Tibial nerve (tissue), 4 donors: ENCODE results near the gene DIP2A. TPM values are rescaled to one million over a fixed set of nuclear protein-coding genes. Genes with fewer than 3 reads are reported as not detected.

Source experiments
- DNase-seq, 2 donors: peaks; one replicate each; pipeline ENCODE4 v3.0.0-alpha.2; 2019; ENCODE audit warnings: low spot score in 2 of 2
- H3K27ac ChIP-seq, 4 donors: fragments of 200-600 bp; sonication (generic) in 3 of 4; one replicate each; pipeline ENCODE4 v1.5.1; 2017 to 2019; ENCODE audit warnings: mild to moderate bottlenecking in 1 of 4
- H3K27me3 ChIP-seq, 2 donors: fragments of 200-600 bp; sonication (generic) in 1 of 2; one replicate each; pipeline versions ENCODE4 v1.5.1 to v1.6.0; 2017 to 2019
- H3K36me3 ChIP-seq, 3 donors: fragments of 200-600 bp; sonication (generic); one replicate each; pipeline ENCODE4 v1.5.1; 2018 to 2019
- H3K4me1 ChIP-seq, 4 donors: fragments of 200-600 bp; sonication (generic) in 3 of 4; one replicate each; pipeline ENCODE4 v1.5.1; 2017 to 2019
- H3K4me3 ChIP-seq, 4 donors: fragments of 200-600 bp; sonication (generic) in 3 of 4; one replicate each; pipeline ENCODE4 v1.5.1; 2017 to 2019; ENCODE audit warnings: mild to moderate bottlenecking in 1 of 4, moderate library complexity in 1 of 4
- H3K9me3 ChIP-seq, 4 donors: fragments of 200-600 bp; sonication (generic) in 3 of 4; one replicate each; pipeline ENCODE4 v1.5.1; 2017 to 2019
- CTCF ChIP-seq, 5 experiments: fragments of 200-600 bp in 3 of 5; fragments of 450-650 bp in 2 of 5; sonication (generic) in 3 of 5; IDR thresholded peaks; one replicate each; pipeline ENCODE4 v1.5.1; 2016 to 2019; ENCODE audit warnings: antibody characterized with exemption in 5 of 5, mild to moderate bottlenecking in 3 of 5, moderate library complexity in 2 of 5
- EP300 ChIP-seq, 2 donors: sonication (generic); formaldehyde crosslinking; IDR thresholded peaks; one replicate each; pipeline ENCODE4 v1.6.1; 2017; ENCODE audit warnings: antibody characterized with exemption in 2 of 2, mild to moderate bottlenecking in 1 of 2
- POLR2A ChIP-seq, 2 donors: fragments of 450-650 bp; IDR thresholded peaks; one replicate each; pipeline ENCODE4 v1.6.1; 2017; ENCODE audit warnings: antibody characterized with exemption in 2 of 2, mild to moderate bottlenecking in 2 of 2, moderate library complexity in 2 of 2
- WGBS, 2 donors: methylation state at CpG; one replicate each; pipeline ENCODE4 v1.1.5; 2018; 5-methylcytosine and 5-hydroxymethylcytosine counted together
- total RNA-seq, 4 donors: library from RNA; depleted of rRNA; stranded (reverse); fragments of >200 nt; gene quantifications; one replicate each; pipeline ENCODE4 v1.1.0, GENCODE V29; 2016

The DIP2A gene
- total RNA-seq, 4 donors from 2014 or later, result 55.5 to 67.2 (median 59.8) TPM

- TF ChIP-seq CTCF (IDR thresholded peaks at IDR 0.05) (no peak), EP300 (IDR thresholded peaks at IDR 0.05) (no peak), POLR2A (IDR thresholded peaks at IDR 0.05) (no peak)
- Histone ChIP-seq H3K4me3 (no peak overlapping the region), H3K36me3 (peaks cover 0 to 22% (median 0%) of the 10 kb centered on the region in 3 donors), H3K27me3 (no peaks in the 10 kb centered on the region), H3K4me1 (no peaks in the 10 kb centered on the region), H3K9me3 (peaks cover 0 to 42% (median 5%) of the 10 kb centered on the region in 4 donors), H3K27ac (no peak overlapping the region)
- WGBS, 2 donors, result 82 to 85% methylated on average over 7 of the region's 7 CpGs
- no peak for DNase-seq
Observed at GRCh38 chr21:46585191-46585953, 126.7 kb downstream of the DIP2A start.

- Histone ChIP-seq H3K4me1 (peaks cover 0 to 31% (median 0%) of the 10 kb centered on the region in 4 donors), H3K27me3 (no peaks in the 10 kb centered on the region), H3K27ac (no peak overlapping the region), H3K9me3 (peaks cover 0 to 27% (median 1%) of the 10 kb centered on the region in 4 donors), H3K36me3 (peaks cover 0 to 9% (median 0%) of the 10 kb centered on the region in 3 donors), H3K4me3 (no peak overlapping the region)
- DNase-seq, result no peak
- 79 to 92% methylated on average over 8 of the region's 8 CpGs for WGBS, 2 donors
- TF ChIP-seq CTCF (IDR thresholded peaks at IDR 0.05) (no peak), POLR2A (IDR thresholded peaks at IDR 0.05) (no peak), EP300 (IDR thresholded peaks at IDR 0.05) (no peak)
Observed at GRCh38 chr21:46594276-46594675, 135.6 kb downstream of the DIP2A start.

- Histone ChIP-seq H3K9me3 (peaks cover 0 to 17% (median 0%) of the 10 kb centered on the region in 4 donors), H3K36me3 (peaks cover 0 to 12% (median 0%) of the 10 kb centered on the region in 3 donors), H3K27me3 (no peaks in the 10 kb centered on the region), H3K4me3 (no peak overlapping the region), H3K27ac (no peak overlapping the region), H3K4me1 (peaks cover 0 to 50% (median 0%) of the 10 kb centered on the region in 4 donors)
- WGBS, 2 donors, result 44 to 57% methylated on average over 1 of the region's 1 CpG
- DNase-seq, result no peak
- TF ChIP-seq CTCF (IDR thresholded peaks at IDR 0.05) (no peak), EP300 (IDR thresholded peaks at IDR 0.05) (peak in 1 of 2 donors; percentile 11), POLR2A (IDR thresholded peaks at IDR 0.05) (no peak)
Observed at GRCh38 chr21:46596201-46596600, 137.5 kb downstream of the DIP2A start.

- Histone ChIP-seq H3K9me3 (peaks cover 0 to 16% (median 0%) of the 10 kb centered on the region in 4 donors), H3K4me3 (peak overlapping the region in 1 of 4 donors; percentile 31), H3K27ac (peak overlapping the region in 3 of 4 donors; percentile 20 to 83 (median 82)), H3K27me3 (no peaks in the 10 kb centered on the region), H3K36me3 (peaks cover 0 to 17% (median 0%) of the 10 kb centered on the region in 3 donors), H3K4me1 (peaks cover 0 to 56% (median 1%) of the 10 kb centered on the region in 4 donors)
- whole genome bisulfite sequencing, 2 donors, result 57 to 71% methylated on average over 7 to 8 of the region's 8 CpGs
- no peak for DNase-seq
- TF ChIP-seq EP300 (IDR thresholded peaks at IDR 0.05), result no peak
- no peak for TF ChIP-seq CTCF (IDR thresholded peaks at IDR 0.05)
- TF ChIP-seq POLR2A (IDR thresholded peaks at IDR 0.05), result no peak
Observed at GRCh38 chr21:46597031-46597430, 138.3 kb downstream of the DIP2A start.

- peak in 2 of 5 experiments; percentile 12 to 22 for TF ChIP-seq CTCF (IDR thresholded peaks at IDR 0.05)
- TF ChIP-seq EP300 (IDR thresholded peaks at IDR 0.05), result peak in 1 of 2 donors; percentile 68
- TF ChIP-seq POLR2A (IDR thresholded peaks at IDR 0.05), result peak in 1 of 2 donors; percentile 26
- Histone ChIP-seq H3K27me3 (no peaks in the 10 kb centered on the region), H3K4me1 (peaks cover 0 to 56% (median 4%) of the 10 kb centered on the region in 4 donors), H3K27ac (peak overlapping the region in 3 of 4 donors; percentile 20 to 83 (median 82)), H3K4me3 (peak overlapping the region in 1 of 4 donors; percentile 31), H3K9me3 (peaks cover 0 to 11% (median 0%) of the 10 kb centered on the region in 4 donors), H3K36me3 (peaks cover 0 to 17% (median 0%) of the 10 kb centered on the region in 3 donors)
- no peak for DNase-seq
- WGBS, 2 donors, result 57 to 79% methylated on average over 18 to 20 of the region's 20 CpGs
Observed at GRCh38 chr21:46597896-46598343, 139.2 kb downstream of the DIP2A start.
